Measurements from ENCODE around the gene NTRK3. TPM values are rescaled to one million over a fixed set of nuclear protein-coding genes. Genes with fewer than 3 reads are reported as not detected.
"Not testable (repeated sequence)": the region's sequence is repeated elsewhere in the genome, so short reads cannot be mapped to it uniquely, and the experiment has no call there.

Gene NTRK3
- total and polyA plus RNA-seq, 2 of the 8 experiments (the other 6 are each of a cell fraction or from before 2014, with no cell fraction given): 4.5 to 6.8 TPM

- FAIRE-seq; H3K23ac ChIP-seq (ENCODE audit: insufficient read length); H2BK5ac ChIP-seq (ENCODE audit: low read depth, low read length); DNase-seq (ENCODE audit: low read depth in 1 of 2, low spot score in 2 of 2); H4K5ac ChIP-seq (ENCODE audit: insufficient read length, low read depth, low read length); H3K56ac ChIP-seq (replicated peaks; ENCODE audit: insufficient read length, low read depth, low read length); H3K36me3 ChIP-seq (ENCODE audit: control insufficient read depth in 2 of 4, insufficient read depth in 4 of 4, low read length in 3 of 4); H3K79me2 ChIP-seq (ENCODE audit: control insufficient read depth in 1 of 2, insufficient read depth in 2 of 2, low read length in 2 of 2); H3K18ac ChIP-seq (ENCODE audit: extremely low read depth, low read length); H3K4me2 ChIP-seq (ENCODE audit: insufficient read depth in 1 of 2, low read depth in 2 of 2, low read length in 2 of 2); H2BK15ac ChIP-seq (ENCODE audit: low read length); H2BK12ac ChIP-seq (ENCODE audit: low read depth, low read length); H2BK120ac ChIP-seq (replicated peaks; ENCODE audit: low read depth, low read length); H3K4ac ChIP-seq (replicated peaks; ENCODE audit: insufficient read length, low read depth, low read length); CTCF ChIA-PET (ENCODE audit: partially characterized antibody); H3K9me3 ChIP-seq (ENCODE audit: insufficient read depth in 2 of 2, low read depth in 1 of 2, low read length in 1 of 2); H3K27ac ChIP-seq (ENCODE audit: low read depth, low read length); H3K79me1 ChIP-seq (ENCODE audit: low read depth, low read length); H2BK20ac ChIP-seq (ENCODE audit: low read length); H3K4me1 ChIP-seq (replicated peaks in 1 of 4; ENCODE audit: control insufficient read depth in 3 of 4, insufficient read depth in 4 of 4, low read length in 3 of 4); H4K91ac ChIP-seq (replicated peaks; ENCODE audit: insufficient read length, low read length); H2AK5ac ChIP-seq (ENCODE audit: low read depth, low read length); H3K14ac ChIP-seq (ENCODE audit: insufficient read length); H4K20me1 ChIP-seq (replicated peaks in 1 of 2; ENCODE audit: control insufficient read depth in 1 of 2, insufficient read depth in 2 of 2, low read length in 2 of 2); H3K27me3 ChIP-seq (replicated peaks in 1 of 4; ENCODE audit: control insufficient read depth in 3 of 4, extremely low read depth in 1 of 4, insufficient read depth in 3 of 4, low read length in 3 of 4); H3K23me2 ChIP-seq (ENCODE audit: low read depth, low read length); H3K4me3 ChIP-seq (ENCODE audit: extremely low read depth in 1 of 4, insufficient read depth in 2 of 4, low read depth in 3 of 4, low read length in 4 of 4); POLR2A ChIA-PET (ENCODE audit: partially characterized antibody); H4K8ac ChIP-seq (ENCODE audit: extremely low read depth, insufficient read depth, low read length); H2AFZ ChIP-seq (ENCODE audit: low read length); H3K9ac ChIP-seq (replicated peaks in 1 of 4; ENCODE audit: extremely low read depth in 1 of 4, low read depth in 3 of 4, low read length in 3 of 4): not testable (repeated sequence)
- WGBS, 2 experiments (ENCODE audit: extremely low coverage in 1 of 2, insufficient coverage in 1 of 2, insufficient read length in 1 of 2, insufficient replicate concordance in 2 of 2, low coverage in 1 of 2, low lambda C conversion rate in 2 of 2, missing lambda C conversion rate in 1 of 2): 98% methylated on average over 5 of the region's 5 CpGs; no CpG with 5 or more reads in 1 of the 2 experiments
Observed at GRCh38 chr15:87833333-87833732, 423.2 kb downstream of the NTRK3 start.
